H9 (cell line): Measurements from ENCODE around the gene NOX5. TPM values are rescaled to one million over a fixed set of nuclear protein-coding genes. Genes with fewer than 3 reads are reported as not detected.
A peak's percentile ranks its signal among the peaks of the same experiment; 100 is the strongest.

Source experiments
- DNase-seq: peaks from one replicate; pipeline ENCODE4 v3.0.0-alpha.2; 2017
- H2AFZ ChIP-seq: one replicate; pipeline ENCODE4 v1.6.1; 2013; ENCODE audit warnings: mild to moderate bottlenecking, low read length, control low read depth, moderate library complexity
- H2AK5ac ChIP-seq: 2 replicates; pipeline ENCODE4 v1.6.1; 2013; ENCODE audit warnings: low read length, control low read depth, mixed read lengths; ENCODE audit not compliant: insufficient read length
- H2BK120ac ChIP-seq: one replicate; pipeline ENCODE4 v1.6.1; 2013; ENCODE audit warnings: low read depth, mild to moderate bottlenecking, low read length, control low read depth, inconsistent platforms; ENCODE audit not compliant: poor library complexity, severe bottlenecking
- H2BK12ac ChIP-seq: 2 replicates; pipeline ENCODE4 v1.6.1; 2013; ENCODE audit warnings: low read length, control low read depth, mixed read lengths, low read depth; ENCODE audit not compliant: insufficient read length
- H2BK15ac ChIP-seq: 2 replicates; pipeline ENCODE4 v1.6.1; 2013; ENCODE audit warnings: low read depth, low read length, control low read depth
- H2BK20ac ChIP-seq: one replicate; pipeline ENCODE4 v1.6.1; 2013; ENCODE audit warnings: low read depth, mild to moderate bottlenecking, low read length, control low read depth, inconsistent platforms; ENCODE audit not compliant: poor library complexity, severe bottlenecking
- H2BK5ac ChIP-seq: 2 replicates; pipeline ENCODE4 v1.6.1; 2013; ENCODE audit warnings: low read length, control low read depth, mixed read lengths; ENCODE audit not compliant: insufficient read length
- H3K14ac ChIP-seq: 2 replicates; pipeline ENCODE4 v1.6.1; 2013; ENCODE audit warnings: low read length, control low read depth; ENCODE audit not compliant: insufficient read depth
- H3K18ac ChIP-seq: 2 replicates; pipeline ENCODE4 v1.6.1; 2013; ENCODE audit warnings: low read depth, mild to moderate bottlenecking, mixed read lengths, low read length, control low read depth; ENCODE audit not compliant: insufficient read length
- H3K23ac ChIP-seq: 2 replicates; pipeline ENCODE4 v1.6.1; 2013; ENCODE audit warnings: low read length, control low read depth, mixed read lengths, low read depth; ENCODE audit not compliant: insufficient read length
- H3K23me2 ChIP-seq: 2 replicates; pipeline ENCODE4 v1.6.1; 2013; ENCODE audit warnings: low read depth, mild to moderate bottlenecking, mixed read lengths, low read length, control low read depth; ENCODE audit not compliant: insufficient read length, poor library complexity, severe bottlenecking
- H3K27ac ChIP-seq: 2 replicates; pipeline ENCODE4 v1.5.1; 2013; ENCODE audit warnings: low read length, control low read depth, mixed read lengths, low read depth; ENCODE audit not compliant: insufficient read length
- H3K27me3 ChIP-seq: 2 replicates; pipeline ENCODE4 v1.6.1; 2013; ENCODE audit warnings: low read length, control low read depth, inconsistent platforms; ENCODE audit not compliant: insufficient read depth
- H3K4ac ChIP-seq: 2 replicates; pipeline ENCODE4 v1.6.1; 2013; ENCODE audit warnings: low read depth, mild to moderate bottlenecking, control low read depth, inconsistent platforms, low read length, moderate library complexity
- H3K4me1 ChIP-seq: 2 replicates; pipeline ENCODE4 v1.6.1; 2013; ENCODE audit warnings: low read length, control low read depth, inconsistent platforms; ENCODE audit not compliant: insufficient read depth
- H3K4me2 ChIP-seq: 2 replicates; pipeline ENCODE4 v1.6.1; 2013; ENCODE audit warnings: low read length, control low read depth, mixed read lengths; ENCODE audit not compliant: insufficient read length, insufficient read depth
- H3K56ac ChIP-seq: 2 replicates; pipeline ENCODE4 v1.6.1; 2013; ENCODE audit warnings: low read depth, mild to moderate bottlenecking, mixed read lengths, low read length, control low read depth; ENCODE audit not compliant: insufficient read length
- H3K79me1 ChIP-seq: 2 replicates; pipeline ENCODE4 v1.6.1; 2013; ENCODE audit warnings: low read depth, mild to moderate bottlenecking, moderate library complexity, low read length, control low read depth, inconsistent platforms; ENCODE audit not compliant: insufficient read depth, poor library complexity, severe bottlenecking
- H3K79me2 ChIP-seq: 2 replicates; pipeline ENCODE4 v1.6.1; 2013; ENCODE audit warnings: low read length, control low read depth, inconsistent platforms; ENCODE audit not compliant: insufficient read depth
- H3K9ac ChIP-seq: 2 replicates; pipeline ENCODE4 v1.6.1; 2013; ENCODE audit warnings: low read length, control low read depth, mixed read lengths; ENCODE audit not compliant: insufficient read length; ENCODE audit errors: extremely low read depth
- H3K9me3 ChIP-seq: one replicate; pipeline ENCODE4 v1.6.1; 2013; ENCODE audit warnings: low read depth, low read length, inconsistent platforms; ENCODE audit not compliant: control insufficient read depth
- H3T11ph ChIP-seq: one replicate; pipeline ENCODE4 v1.6.1; 2013; ENCODE audit warnings: mild to moderate bottlenecking, low read length, control low read depth, inconsistent platforms
- H4K20me1 ChIP-seq: one replicate; pipeline ENCODE4 v1.6.1; 2013; ENCODE audit not compliant: control insufficient read depth, insufficient read length, insufficient read depth
- H4K5ac ChIP-seq: 2 replicates; pipeline ENCODE4 v1.6.1; 2013; ENCODE audit warnings: low read depth, mild to moderate bottlenecking, mixed read lengths, low read length, control low read depth; ENCODE audit not compliant: insufficient read length
- H4K8ac ChIP-seq: replicated peaks from 2 replicates; pipeline ENCODE4 v1.6.1; 2013; ENCODE audit warnings: low read length, control low read depth, mixed read lengths, low read depth; ENCODE audit not compliant: insufficient read length
- H4K91ac ChIP-seq: 2 replicates; pipeline ENCODE4 v1.6.1; 2013; ENCODE audit warnings: low read depth, mild to moderate bottlenecking, moderate library complexity, mixed read lengths, low read length, control low read depth; ENCODE audit not compliant: insufficient read length
- H3K27ac Mint-ChIP-seq, 3 experiments: 2 replicates in 2 of 3; 3 replicates in 1 of 3; pipeline ENCODE4 v1.8.0; 2020 to 2021; ENCODE audit warnings: mixed read lengths in 3 of 3, mild to moderate bottlenecking in 1 of 3, moderate library complexity in 1 of 3
- H3K27me3 Mint-ChIP-seq: 2 replicates; pipeline ENCODE4 v1.8.0; 2021; ENCODE audit warnings: low read depth, mild to moderate bottlenecking, moderate library complexity, mixed read lengths
- H3K36me3 Mint-ChIP-seq, 3 experiments: 2 replicates in 2 of 3; 3 replicates in 1 of 3; pipeline ENCODE4 v1.8.0; 2020 to 2021; ENCODE audit warnings: low read depth in 3 of 3, mixed read lengths in 3 of 3; ENCODE audit not compliant: insufficient read depth in 1 of 3
- H3K4me1 Mint-ChIP-seq, 2 experiments: 2 replicates each; pipeline ENCODE4 v1.8.0; 2020; ENCODE audit warnings: mixed read lengths in 2 of 2
- H3K4me3 Mint-ChIP-seq, 2 experiments: 2 replicates in 1 of 2; 3 replicates in 1 of 2; pipeline ENCODE4 v1.8.0; 2020 to 2021; ENCODE audit warnings: mild to moderate bottlenecking in 2 of 2, mixed read lengths in 2 of 2, moderate library complexity in 1 of 2
- H3K9me3 Mint-ChIP-seq, 2 experiments: 2 replicates in 1 of 2; 3 replicates in 1 of 2; pipeline ENCODE4 v1.8.0; 2020; ENCODE audit warnings: mild to moderate bottlenecking in 2 of 2, mixed read lengths in 2 of 2, moderate library complexity in 1 of 2
- CTCF ChIP-seq: fragments of 200-600 bp; sonication (generic); conservative IDR thresholded peaks from 3 replicates; pipeline ENCODE4 v1.8.0; 2021; ENCODE audit warnings: antibody characterized with exemption, mild to moderate bottlenecking
- WGBS: extraction: QIAGEN DNeasy Blood & Tissue Kit; methylation state at CpG from one replicate; pipeline ENCODE4 v1.1.7; 2013; ENCODE audit warnings: missing lambda C conversion rate, low lambda C conversion rate, mixed read lengths; ENCODE audit not compliant: insufficient read length; ENCODE audit errors: extremely low coverage; 5-methylcytosine and 5-hydroxymethylcytosine counted together
- total RNA-seq: library from RNA; stranded (reverse); gene quantifications from 2 replicates; pipeline ENCODE4 v1.2.1, GENCODE V29; 2021

NOX5 gene
- total RNA-seq, 1 experiment from 2014 or later = 0.04 TPM

DNA sequence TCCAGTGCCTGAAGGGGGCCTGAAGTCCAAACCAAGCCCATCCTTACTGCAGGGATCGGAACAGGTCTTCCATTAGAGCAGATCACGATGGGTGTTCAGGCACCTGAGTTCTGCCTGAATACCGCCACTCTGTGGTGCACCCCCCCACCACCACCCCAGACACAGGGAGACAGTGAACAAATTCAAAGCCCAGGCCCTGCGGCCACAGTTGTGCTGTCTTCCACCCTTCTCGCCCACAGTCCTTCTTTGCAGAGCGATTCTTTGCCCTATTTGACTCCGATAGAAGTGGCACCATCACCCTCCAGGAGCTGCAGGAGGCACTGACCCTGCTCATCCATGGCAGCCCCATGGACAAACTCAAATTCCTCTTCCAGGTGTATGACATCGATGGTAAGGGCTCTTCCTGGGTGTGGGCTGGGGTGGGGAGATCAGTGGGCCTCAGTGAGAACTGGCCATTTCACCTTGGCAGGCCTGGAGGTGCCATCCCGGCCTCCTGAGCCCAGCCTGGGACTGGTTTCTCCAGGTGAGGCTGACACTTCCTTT is 13.6 kb downstream of the NOX5 start:
- no peak overlapping the region for H3K14ac ChIP-seq
- no peak overlapping the region for H2BK20ac ChIP-seq
- Mint-ChIP-seq H3K4me1 (peaks cover 17 to 24% of the 10 kb centered on the region in 2 experiments), H3K27me3 (peaks cover 25% of the 10 kb centered on the region), H3K36me3 (no peaks in the 10 kb centered on the region; a peak in 2 of 7 replicates), H3K4me3 (0 out of 5 replicates have a peak overlapping the region, but pooled peaks of 1 of the 2 experiments have one; percentile 33), H3K27ac (no peak overlapping the region), H3K9me3 (no peaks in the 10 kb centered on the region; a peak in 1 of 5 replicates)
- H2BK120ac ChIP-seq = no peak overlapping the region
- H3K4ac ChIP-seq = no peak overlapping the region
- H3K4me2 ChIP-seq = no peak overlapping the region
- no peaks in the 10 kb centered on the region for H3K79me1 ChIP-seq
- H3K9me3 ChIP-seq = no peaks in the 10 kb centered on the region
- no peak for TF ChIP-seq CTCF
- H3K4me1 ChIP-seq = no peaks in the 10 kb centered on the region; the same call in 1 of the 2 replicates
- no peak overlapping the region for H2AFZ ChIP-seq
- no peaks in the 10 kb centered on the region for H3K79me2 ChIP-seq
- no peak overlapping the region for H2BK5ac ChIP-seq
- DNase-seq = no peak
- H2BK15ac ChIP-seq = no peak overlapping the region
- H3K23me2 ChIP-seq = peaks cover 3% of the 10 kb centered on the region
- no peaks in the 10 kb centered on the region for H4K20me1 ChIP-seq
- no peaks in the 10 kb centered on the region for H3K27me3 ChIP-seq
- no peak overlapping the region for H3K23ac ChIP-seq
- no peak overlapping the region for H3K27ac ChIP-seq
- no peak overlapping the region for H2AK5ac ChIP-seq
- H3K9ac ChIP-seq = no peak overlapping the region
- no peak overlapping the region for H2BK12ac ChIP-seq
- no peak overlapping the region for H4K5ac ChIP-seq
- H3T11ph ChIP-seq = no peak overlapping the region
- no peak overlapping the region for H3K18ac ChIP-seq
- no peak overlapping the region for H3K56ac ChIP-seq
- WGBS = no CpG with 5 or more reads among the region's 9 CpGs
- H4K91ac ChIP-seq = no peak overlapping the region
- no peak overlapping the region for H4K8ac ChIP-seq
